AG09309 (cell line): ENCODE data around the gene IRF7.

Source experiments
- DNase-seq: peaks from one replicate; pipeline ENCODE4 v3.0.0-alpha.2; 2010; ENCODE audit warnings: low read depth
- H3K4me3 ChIP-seq: 2 replicates; pipeline ENCODE4 v1.5.1; 2011; ENCODE audit warnings: mild to moderate bottlenecking, low read depth, low read length, moderate library complexity; ENCODE audit not compliant: control insufficient read depth
- CTCF ChIP-seq: IDR thresholded peaks from 2 replicates; pipeline ENCODE4 v1.5.1; 2011; ENCODE audit warnings: mild to moderate bottlenecking, low read depth, low read length, inconsistent platforms; ENCODE audit not compliant: insufficient read depth, control insufficient read depth; ENCODE audit errors: missing control alignments

The IRF7 gene

GRCh38 chr11:605286-606129, 10.2 kb downstream of the IRF7 start:
- H3K4me3 ChIP-seq, result no peak overlapping the region
- no peak for TF ChIP-seq CTCF
- DNase-seq, result no peak

GRCh38 chr11:603154-603553, 12.6 kb downstream of the IRF7 start:
- TF ChIP-seq CTCF, result no peak
- DNase-seq, result no peak
- no peak overlapping the region for H3K4me3 ChIP-seq

GRCh38 chr11:601573-602245, 14.0 kb downstream of the IRF7 start:
- no peak for DNase-seq
- no peak for TF ChIP-seq CTCF
- H3K4me3 ChIP-seq, result no peak overlapping the region

GRCh38 chr11:598005-598680, 17.6 kb downstream of the IRF7 start:
- TF ChIP-seq CTCF, result no peak
- DNase-seq, result no peak
- no peak overlapping the region for H3K4me3 ChIP-seq

- H3K4me3 ChIP-seq, result no peak overlapping the region
- TF ChIP-seq CTCF, result peak; percentile 4
- DNase-seq, result no peak
Observed at GRCh38 chr11:597166-597725, 18.5 kb downstream of the IRF7 start.

GRCh38 chr11:596374-596773, 19.4 kb downstream of the IRF7 start:
- no peak for TF ChIP-seq CTCF
- DNase-seq, result no peak
- H3K4me3 ChIP-seq, result no peak overlapping the region
